Body of pancreas (tissue), 4 donors: ENCODE results near the gene BHMT2. TPM values are rescaled to one million over a fixed set of nuclear protein-coding genes. Genes with fewer than 3 reads are reported as not detected.

ENCODE experiments used
- ATAC-seq: fragments of 150-250 bp; one replicate; pipeline ENCODE4 v1.9.1; 2016
- DNase-seq, 4 donors: peaks; one replicate each; pipeline ENCODE4 v3.0.0-alpha.2; 2019
- H3K27ac ChIP-seq, 4 donors: fragments of 200-600 bp; sonication (generic); 1 replicate in 3 of 4; 2 replicates in 1 of 4; pipeline versions ENCODE4 v1.5.1 to v1.6.1; 2016 to 2019; ENCODE audit warnings: mild to moderate bottlenecking in 1 of 4, mixed read lengths in 1 of 4, moderate library complexity in 1 of 4
- H3K27me3 ChIP-seq, 2 donors: fragments of 200-600 bp; sonication (generic); one replicate each; pipeline ENCODE4 v1.6.0; 2016; ENCODE audit warnings: mild to moderate bottlenecking in 1 of 2
- H3K36me3 ChIP-seq, 2 donors: fragments of 200-600 bp; sonication (generic); replicated peaks in 1 of 2; 2 replicates each; pipeline ENCODE4 v1.5.1; 2016; ENCODE audit warnings: low read depth in 2 of 2; ENCODE audit not compliant: insufficient read depth in 1 of 2
- H3K4me1 ChIP-seq: fragments of 200-600 bp; sonication (generic); one replicate; pipeline ENCODE4 v1.6.0; 2016
- H3K4me3 ChIP-seq, 2 donors: fragments of 200-600 bp; sonication (generic); 1 replicate in 1 of 2; 2 replicates in 1 of 2; pipeline ENCODE4 v1.5.1; 2016 to 2019
- H3K9me3 ChIP-seq, 3 donors: fragments of 200-600 bp; sonication (generic); 1 replicate in 2 of 3; 2 replicates in 1 of 3; pipeline ENCODE4 v1.5.1; 2016
- POLR2A ChIP-seq, 3 donors: fragments of 450-650 bp; IDR thresholded peaks; one replicate each; pipeline ENCODE4 v1.6.1; 2016; ENCODE audit warnings: antibody characterized with exemption in 3 of 3, mild to moderate bottlenecking in 2 of 3
- WGBS, 2 donors: methylation state at CpG; one replicate each; pipeline ENCODE4 v1.1.5; 2017; 5-methylcytosine and 5-hydroxymethylcytosine counted together
- intact Hi-C: fragments of 100-400 bp; cut with DNase I; formaldehyde crosslinking; loops from one replicate; pipeline ENCODE4 v1.15.1; 2023
- total RNA-seq, 2 donors: library from RNA; depleted of rRNA; stranded (reverse); fragments of >200 nt; gene quantifications; one replicate each; pipeline ENCODE4 v1.1.0, GENCODE V29; 2016
- TF ChIP-seq, protein P1 (sequence below), 7 experiments: fragments of 450-650 bp in 4 of 7; fragments of 200-600 bp in 3 of 7; sonication (generic) in 3 of 7; IDR thresholded peaks; one replicate each; pipeline ENCODE4 v1.5.1; 2016 to 2019; ENCODE audit warnings: antibody characterized with exemption in 7 of 7

Gene BHMT2
- total RNA-seq, 2 donors from 2014 or later, result 1.6 to 2.6 TPM

- H3K4me3 ChIP-seq, result no peak overlapping the region
- no peak overlapping the region for H3K27ac ChIP-seq
- no peaks in the 10 kb centered on the region for H3K36me3 ChIP-seq
- ATAC-seq (no peak), DNase-seq (no peak)
- H3K9me3 ChIP-seq, result no peaks in the 10 kb centered on the region
- TF ChIP-seq POLR2A (IDR thresholded peaks at IDR 0.05), result no peak
- TF ChIP-seq, protein P1, sequence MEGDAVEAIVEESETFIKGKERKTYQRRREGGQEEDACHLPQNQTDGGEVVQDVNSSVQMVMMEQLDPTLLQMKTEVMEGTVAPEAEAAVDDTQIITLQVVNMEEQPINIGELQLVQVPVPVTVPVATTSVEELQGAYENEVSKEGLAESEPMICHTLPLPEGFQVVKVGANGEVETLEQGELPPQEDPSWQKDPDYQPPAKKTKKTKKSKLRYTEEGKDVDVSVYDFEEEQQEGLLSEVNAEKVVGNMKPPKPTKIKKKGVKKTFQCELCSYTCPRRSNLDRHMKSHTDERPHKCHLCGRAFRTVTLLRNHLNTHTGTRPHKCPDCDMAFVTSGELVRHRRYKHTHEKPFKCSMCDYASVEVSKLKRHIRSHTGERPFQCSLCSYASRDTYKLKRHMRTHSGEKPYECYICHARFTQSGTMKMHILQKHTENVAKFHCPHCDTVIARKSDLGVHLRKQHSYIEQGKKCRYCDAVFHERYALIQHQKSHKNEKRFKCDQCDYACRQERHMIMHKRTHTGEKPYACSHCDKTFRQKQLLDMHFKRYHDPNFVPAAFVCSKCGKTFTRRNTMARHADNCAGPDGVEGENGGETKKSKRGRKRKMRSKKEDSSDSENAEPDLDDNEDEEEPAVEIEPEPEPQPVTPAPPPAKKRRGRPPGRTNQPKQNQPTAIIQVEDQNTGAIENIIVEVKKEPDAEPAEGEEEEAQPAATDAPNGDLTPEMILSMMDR (IDR thresholded peaks at IDR 0.05), result no peak
- 74 to 90% methylated on average over 2 of the region's 2 CpGs for WGBS, 2 donors
- H3K4me1 ChIP-seq, result no peaks in the 10 kb centered on the region
- intact Hi-C loops, result no loop called here
- H3K27me3 ChIP-seq, result no peaks in the 10 kb centered on the region
These were observed 11.2 kb downstream of the BHMT2 start for GRCh38 chr5:79080804-79081203.

DNA sequence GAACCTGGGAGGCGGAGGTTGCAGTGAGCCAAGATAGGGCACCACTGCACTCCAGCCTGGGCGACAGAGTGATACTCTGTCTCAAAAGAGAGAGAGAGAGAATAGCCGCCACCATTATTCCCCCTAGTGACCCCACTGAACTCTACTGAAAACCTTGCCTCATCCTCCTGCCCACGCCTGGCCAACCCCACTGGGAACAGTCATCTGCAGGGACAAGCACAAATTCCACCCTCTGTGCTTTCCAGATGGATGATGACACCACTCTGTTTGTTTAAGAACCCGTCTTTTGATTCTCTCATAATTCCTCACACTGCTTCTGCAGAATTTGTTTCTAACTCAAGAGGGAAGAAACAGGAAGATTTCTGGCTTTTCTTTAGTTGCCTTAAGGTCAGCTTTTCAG, 12.2 kb downstream of the BHMT2 start:
- ATAC-seq (no peak), DNase-seq (no peak)
- Histone ChIP-seq H3K4me1 (no peaks in the 10 kb centered on the region), H3K36me3 (no peaks in the 10 kb centered on the region), H3K9me3 (no peaks in the 10 kb centered on the region), H3K27me3 (no peaks in the 10 kb centered on the region), H3K27ac (no peak overlapping the region), H3K4me3 (no peak overlapping the region)
- intact Hi-C loops, result no loop called here
- TF ChIP-seq, protein P1 (IDR thresholded peaks at IDR 0.05), result no peak
- no peak for TF ChIP-seq POLR2A (IDR thresholded peaks at IDR 0.05)
- WGBS, 2 donors, result 82 to 99% methylated on average over 5 of the region's 5 CpGs

DNA sequence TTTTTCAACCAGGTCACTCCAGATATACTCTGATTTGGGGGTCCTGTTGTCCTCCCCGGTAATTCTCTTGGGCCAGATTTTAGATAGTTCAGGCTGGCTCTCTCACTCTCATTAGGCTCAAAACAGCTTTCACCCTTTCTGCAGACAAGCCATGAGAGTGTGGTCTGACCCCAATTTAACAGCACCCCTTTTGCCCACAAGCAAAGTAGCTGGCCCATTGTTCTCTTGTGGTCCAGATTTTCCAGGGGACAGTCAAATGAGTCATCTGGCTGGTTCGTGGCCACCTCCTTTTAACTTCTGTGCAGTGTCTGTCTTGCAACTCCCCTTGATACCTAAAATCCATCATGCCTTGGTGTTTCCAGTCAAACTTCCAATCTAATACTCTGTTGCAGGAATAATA, 16.5 kb downstream of the BHMT2 start:
- Histone ChIP-seq H3K27ac (no peak overlapping the region), H3K9me3 (no peaks in the 10 kb centered on the region), H3K4me1 (no peaks in the 10 kb centered on the region), H3K4me3 (no peak overlapping the region), H3K27me3 (no peaks in the 10 kb centered on the region), H3K36me3 (no peaks in the 10 kb centered on the region)
- 88 to 90% methylated on average over 2 of the region's 2 CpGs for WGBS, 2 donors
- intact Hi-C loops, result no loop called here
- DNase-seq (no peak), ATAC-seq (no peak)
- TF ChIP-seq, protein P1 (IDR thresholded peaks at IDR 0.05), result no peak
- TF ChIP-seq POLR2A (IDR thresholded peaks at IDR 0.05), result no peak

DNA sequence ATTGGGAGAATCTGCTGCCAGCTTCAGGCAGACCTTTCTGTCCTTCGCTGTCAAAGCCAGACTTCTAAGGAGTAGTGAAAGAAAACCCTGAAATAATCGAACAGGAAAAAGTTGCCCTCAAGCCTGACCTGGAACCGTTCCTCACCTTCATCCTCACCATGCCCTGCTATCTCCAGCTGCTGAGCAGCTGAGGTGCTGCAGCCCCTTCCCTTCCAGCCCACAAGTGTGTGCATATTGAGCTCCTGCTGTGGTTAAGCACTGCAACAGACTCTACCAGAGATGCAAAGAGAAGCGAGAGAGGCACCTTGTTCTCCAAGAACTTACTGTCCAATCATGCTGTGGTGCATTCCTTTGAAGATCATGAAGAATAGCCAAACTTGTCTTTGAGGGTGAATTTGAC, 18.9 kb downstream of the BHMT2 start:
- no peaks in the 10 kb centered on the region for H3K27me3 ChIP-seq
- no peak overlapping the region for H3K4me3 ChIP-seq
- no peaks in the 10 kb centered on the region for H3K9me3 ChIP-seq
- H3K4me1 ChIP-seq, result no peaks in the 10 kb centered on the region
- DNase-seq (no peak), ATAC-seq (no peak)
- TF ChIP-seq, protein P1 (IDR thresholded peaks at IDR 0.05), result no peak
- TF ChIP-seq POLR2A (IDR thresholded peaks at IDR 0.05), result no peak
- intact Hi-C loops, result no loop called here
- H3K36me3 ChIP-seq, result no peaks in the 10 kb centered on the region
- no peak overlapping the region for H3K27ac ChIP-seq
- 89 to 90% methylated on average over 4 of the region's 4 CpGs for WGBS, 2 donors

DNA sequence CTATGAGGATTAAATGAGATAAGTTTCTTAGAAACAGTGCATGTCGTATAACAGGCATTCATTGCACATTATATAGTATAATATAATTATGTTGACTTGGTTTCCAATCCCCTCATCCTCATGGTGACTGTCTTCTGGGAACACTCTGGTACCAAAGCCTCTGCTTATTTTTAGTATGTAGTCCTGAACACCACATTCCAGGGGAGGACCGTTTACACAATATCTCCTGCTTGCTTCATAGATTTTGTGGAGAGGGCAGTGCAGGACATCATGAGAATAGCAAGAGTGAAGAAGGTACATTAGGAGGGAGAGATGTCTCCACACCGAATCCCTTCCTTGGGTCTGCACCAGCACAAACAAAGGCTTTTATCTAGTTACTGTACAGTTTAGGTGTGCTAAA, 21.5 kb downstream of the BHMT2 start:
- H3K27me3 ChIP-seq, result no peaks in the 10 kb centered on the region
- H3K4me3 ChIP-seq, result no peak overlapping the region
- no peak for DNase-seq
- H3K27ac ChIP-seq, result no peak overlapping the region
- H3K4me1 ChIP-seq, result peaks cover 8% of the 10 kb centered on the region
- no peaks in the 10 kb centered on the region for H3K9me3 ChIP-seq
- 62 to 67% methylated on average over 3 of the region's 3 CpGs for WGBS, 2 donors
- no peak for ATAC-seq
- intact Hi-C loops, result no loop called here
- TF ChIP-seq, protein P1 (IDR thresholded peaks at IDR 0.05), result no peak
- no peak for TF ChIP-seq POLR2A (IDR thresholded peaks at IDR 0.05)
- H3K36me3 ChIP-seq, result no peaks in the 10 kb centered on the region
